GM19372 (cell line): ENCODE measurements around the gene ARHGEF26.

Source experiments
- ATAC-seq: cut with Tn5 transposase; IDR thresholded peaks from one replicate; pipeline ENCODE4 v1.9.1; 2021; ENCODE audit warnings: mild to moderate bottlenecking, low read depth, moderate library complexity; ENCODE audit not compliant: unreplicated experiment

The ARHGEF26 gene

GRCh38 chr3:154148541-154148940 lies 27.4 kb downstream of the ARHGEF26 start:
- ATAC-seq = no peak

GRCh38 chr3:154149286-154149685 lies 28.1 kb downstream of the ARHGEF26 start:
- ATAC-seq = no peak

- no peak for ATAC-seq
Measured at GRCh38 chr3:154151969-154152368, 30.8 kb downstream of the ARHGEF26 start.

GRCh38 chr3:154152741-154153140 lies 31.6 kb downstream of the ARHGEF26 start:
- ATAC-seq = no peak

- ATAC-seq = no peak
Measured at GRCh38 chr3:154156530-154156929, 35.3 kb downstream of the ARHGEF26 start.

GRCh38 chr3:154161806-154162205 lies 40.6 kb downstream of the ARHGEF26 start:
- ATAC-seq = no peak

- ATAC-seq = no peak
Measured at GRCh38 chr3:154164387-154164786, 43.2 kb downstream of the ARHGEF26 start.

- ATAC-seq = no peak
Measured at GRCh38 chr3:154168998-154169795, 48.0 kb downstream of the ARHGEF26 start.

GRCh38 chr3:154169796-154170110 lies 48.6 kb downstream of the ARHGEF26 start:
- no peak for ATAC-seq

- no peak for ATAC-seq
Measured at GRCh38 chr3:154170300-154170699, 49.1 kb downstream of the ARHGEF26 start.

GRCh38 chr3:154175041-154175440 lies 53.9 kb downstream of the ARHGEF26 start:
- no peak for ATAC-seq

- ATAC-seq = no peak
Measured at GRCh38 chr3:154176036-154176435, 54.8 kb downstream of the ARHGEF26 start.

- ATAC-seq = no peak
Measured at GRCh38 chr3:154177406-154177805, 56.2 kb downstream of the ARHGEF26 start.

- ATAC-seq = no peak
Measured at GRCh38 chr3:154178172-154178571, 57.0 kb downstream of the ARHGEF26 start.

GRCh38 chr3:154180836-154181691 lies 59.9 kb downstream of the ARHGEF26 start:
- ATAC-seq = no peak

- no peak for ATAC-seq
Measured at GRCh38 chr3:154182322-154182922, 61.2 kb downstream of the ARHGEF26 start.

- ATAC-seq = no peak
Measured at GRCh38 chr3:154182975-154183374, 61.8 kb downstream of the ARHGEF26 start.

- no peak for ATAC-seq
Measured at GRCh38 chr3:154184582-154184981, 63.4 kb downstream of the ARHGEF26 start.

- no peak for ATAC-seq
Measured at GRCh38 chr3:154188437-154188836, 67.2 kb downstream of the ARHGEF26 start.

- ATAC-seq = no peak
Measured at GRCh38 chr3:154188846-154189245, 67.7 kb downstream of the ARHGEF26 start.

GRCh38 chr3:154191520-154191919 lies 70.3 kb downstream of the ARHGEF26 start:
- ATAC-seq = no peak
